ENCODE results near the gene SEPTIN8. TPM values are rescaled to one million over a fixed set of nuclear protein-coding genes. Genes with fewer than 3 reads are reported as not detected.

SEPTIN8 gene
- total and polyA plus RNA-seq, 2 of the 8 experiments (the other 6 are each of a cell fraction or from before 2014, with no cell fraction given): 21.2 to 33.0 TPM

GRCh38 chr5:132736853-132737833 is 39.9 kb downstream of the SEPTIN8 start, which contains the start of gene KIF3A (continued):
- TF ChIP-seq HDAC2 (IDR thresholded peaks at IDR 0.05; ENCODE audit: borderline replicate concordance in 1 of 2, low read depth in 2 of 2, low read length in 2 of 2) (peak in 1 of 2 experiments; percentile 78; a peak in 1 of 4 replicates), BCL11A (IDR thresholded peaks at IDR 0.05; ENCODE audit: low read depth in 2 of 2, low read length in 2 of 2) (no peak), RAD21 (IDR thresholded peaks at IDR 0.05 in 1 of 2, conservative IDR thresholded peaks at IDR 0.05 in 1 of 2; ENCODE audit: low read depth in 2 of 2, low read length in 2 of 2) (no peak), KDM1A (IDR thresholded peaks at IDR 0.05; ENCODE audit: borderline replicate concordance, low read length) (no peak), CHD2 (IDR thresholded peaks at IDR 0.05; ENCODE audit: low read length) (no peak), SP2 (IDR thresholded peaks at IDR 0.05; ENCODE audit: low read length) (no peak), SIX5 (IDR thresholded peaks at IDR 0.05; ENCODE audit: low read depth, low read length) (no peak), TEAD4 (IDR thresholded peaks at IDR 0.05; ENCODE audit: low read depth, low read length) (no peak), SIRT6 (IDR thresholded peaks at IDR 0.05; ENCODE audit: low read length) (no peak), POLR2AphosphoS5 (IDR thresholded peaks at IDR 0.05; ENCODE audit: low read depth, low read length) (peak; percentile 22; the same call in 1 of the 2 replicates), SP1 (IDR thresholded peaks at IDR 0.05; ENCODE audit: low read depth, low read length) (no peak), EP300 (IDR thresholded peaks at IDR 0.05; ENCODE audit: borderline replicate concordance in 1 of 2, low read depth in 2 of 2, low read length in 2 of 2) (no peak), SP4 (IDR thresholded peaks at IDR 0.05; ENCODE audit: low read length) (peak; percentile 76; the same call in 1 of the 2 replicates), CEBPB (IDR thresholded peaks at IDR 0.05; ENCODE audit: low read depth, low read length) (no peak), SUZ12 (IDR thresholded peaks at IDR 0.05; ENCODE audit: low read length) (no peak), FOSL1 (IDR thresholded peaks at IDR 0.05; ENCODE audit: insufficient read depth, low read depth, low read length) (no peak), ASH2L (IDR thresholded peaks at IDR 0.05; ENCODE audit: low read length) (peak; percentile 70), SAP30 (IDR thresholded peaks at IDR 0.05; ENCODE audit: insufficient read depth, insufficient replicate concordance, low read length) (peak; percentile 59), JUND (IDR thresholded peaks at IDR 0.05; ENCODE audit: low read length) (no peak), HDAC6 (IDR thresholded peaks at IDR 0.05; ENCODE audit: low read depth, low read length) (no peak), TCF12 (IDR thresholded peaks at IDR 0.05; ENCODE audit: low read depth, low read length) (no peak), TBP (IDR thresholded peaks at IDR 0.05; ENCODE audit: low read depth, low read length) (peak; percentile 38; the same call in 1 of the 2 replicates)

All from H1 (cell line).